ENCODE measurements around the gene MED9.

DNA sequence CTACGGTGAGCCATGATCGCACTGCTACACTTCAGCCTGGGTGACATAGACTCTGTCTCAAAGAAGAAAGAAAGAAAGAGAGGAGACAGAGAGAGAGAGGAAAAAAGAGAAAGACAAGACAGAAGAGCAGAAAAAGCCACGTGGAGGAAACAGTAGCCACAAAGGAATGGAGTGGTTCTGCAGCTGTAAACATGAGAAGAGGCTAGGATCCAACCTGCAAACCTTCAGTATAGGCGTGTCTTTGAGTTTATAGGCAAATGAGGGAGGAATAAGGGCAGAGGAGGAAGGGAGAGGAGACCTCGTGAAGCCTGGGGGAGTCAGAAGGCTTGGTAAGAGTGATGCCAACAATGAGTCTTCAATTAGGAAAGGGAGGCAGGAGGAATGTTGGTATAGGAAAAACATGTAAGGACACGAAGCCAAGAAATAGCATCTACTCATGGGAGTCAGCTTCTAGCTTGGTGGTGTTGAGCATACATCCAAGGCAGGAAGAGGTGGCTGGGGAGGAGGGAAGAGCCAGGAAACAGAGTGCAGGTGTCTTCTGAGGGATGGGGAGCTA lies 3.9 kb downstream of the MED9 start:
- TF ChIP-seq, protein P1, sequence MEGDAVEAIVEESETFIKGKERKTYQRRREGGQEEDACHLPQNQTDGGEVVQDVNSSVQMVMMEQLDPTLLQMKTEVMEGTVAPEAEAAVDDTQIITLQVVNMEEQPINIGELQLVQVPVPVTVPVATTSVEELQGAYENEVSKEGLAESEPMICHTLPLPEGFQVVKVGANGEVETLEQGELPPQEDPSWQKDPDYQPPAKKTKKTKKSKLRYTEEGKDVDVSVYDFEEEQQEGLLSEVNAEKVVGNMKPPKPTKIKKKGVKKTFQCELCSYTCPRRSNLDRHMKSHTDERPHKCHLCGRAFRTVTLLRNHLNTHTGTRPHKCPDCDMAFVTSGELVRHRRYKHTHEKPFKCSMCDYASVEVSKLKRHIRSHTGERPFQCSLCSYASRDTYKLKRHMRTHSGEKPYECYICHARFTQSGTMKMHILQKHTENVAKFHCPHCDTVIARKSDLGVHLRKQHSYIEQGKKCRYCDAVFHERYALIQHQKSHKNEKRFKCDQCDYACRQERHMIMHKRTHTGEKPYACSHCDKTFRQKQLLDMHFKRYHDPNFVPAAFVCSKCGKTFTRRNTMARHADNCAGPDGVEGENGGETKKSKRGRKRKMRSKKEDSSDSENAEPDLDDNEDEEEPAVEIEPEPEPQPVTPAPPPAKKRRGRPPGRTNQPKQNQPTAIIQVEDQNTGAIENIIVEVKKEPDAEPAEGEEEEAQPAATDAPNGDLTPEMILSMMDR (IDR thresholded peaks at IDR 0.05): no peak
- TF ChIP-seq FOXM1 (IDR thresholded peaks at IDR 0.05; ENCODE audit: low read depth) (no peak), REST (IDR thresholded peaks at IDR 0.05; ENCODE audit: low read depth, low read length) (no peak), SIN3A (IDR thresholded peaks at IDR 0.05; ENCODE audit: borderline replicate concordance, low read depth, low read length) (no peak), IRF3 (IDR thresholded peaks at IDR 0.05; ENCODE audit: low read depth, low read length) (no peak), POLR2AphosphoS5 (IDR thresholded peaks at IDR 0.05; ENCODE audit: low read depth, low read length) (no peak), USF2 (IDR thresholded peaks at IDR 0.05; ENCODE audit: borderline replicate concordance, low read depth, low read length) (no peak), ZBTB33 (IDR thresholded peaks at IDR 0.05; ENCODE audit: borderline replicate concordance, low read depth) (no peak)
- TF ChIP-seq, protein P2, sequence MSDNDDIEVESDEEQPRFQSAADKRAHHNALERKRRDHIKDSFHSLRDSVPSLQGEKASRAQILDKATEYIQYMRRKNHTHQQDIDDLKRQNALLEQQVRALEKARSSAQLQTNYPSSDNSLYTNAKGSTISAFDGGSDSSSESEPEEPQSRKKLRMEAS (IDR thresholded peaks at IDR 0.05; ENCODE audit: low read depth): no peak
